ENCODE results near the gene GCH1.

GRCh38 chr14:54797556-54797955 is 105.1 kb downstream of the GCH1 start:
- TF ChIP-seq CTCF (IDR thresholded peaks at IDR 0.05; ENCODE audit: low read depth, low read length) (no peak), EZH2phosphoT487 (IDR thresholded peaks at IDR 0.05; ENCODE audit: low read depth) (no peak)

Data from OCI-LY3 (cell line).